Omental fat pad (tissue), 4 donors: ENCODE data around the gene PCOLCE2. TPM values are rescaled to one million over a fixed set of nuclear protein-coding genes. Genes with fewer than 3 reads are reported as not detected.

Source experiments
- ATAC-seq: fragments of 150-250 bp; one replicate; pipeline ENCODE4 v1.9.1; 2016; ENCODE audit warnings: mild to moderate bottlenecking, moderate library complexity; ENCODE audit not compliant: low FRiP score
- DNase-seq: peaks from one replicate; pipeline ENCODE4 v3.0.0-alpha.2; 2019; ENCODE audit warnings: low spot score
- total RNA-seq, 4 donors: library from RNA; depleted of rRNA; stranded (reverse); fragments of >200 nt; gene quantifications; one replicate each; pipeline ENCODE4 v1.1.0, GENCODE V29; 2016
- TF ChIP-seq, protein P1 (sequence below), 3 donors: fragments of 450-650 bp; IDR thresholded peaks; one replicate each; pipeline ENCODE4 v1.5.1; 2016 to 2017; ENCODE audit warnings: antibody characterized with exemption in 3 of 3, mild to moderate bottlenecking in 3 of 3, moderate library complexity in 2 of 3

PCOLCE2 gene
- total RNA-seq, 4 donors from 2014 or later: 70.3 to 238 (median 159) TPM

DNA sequence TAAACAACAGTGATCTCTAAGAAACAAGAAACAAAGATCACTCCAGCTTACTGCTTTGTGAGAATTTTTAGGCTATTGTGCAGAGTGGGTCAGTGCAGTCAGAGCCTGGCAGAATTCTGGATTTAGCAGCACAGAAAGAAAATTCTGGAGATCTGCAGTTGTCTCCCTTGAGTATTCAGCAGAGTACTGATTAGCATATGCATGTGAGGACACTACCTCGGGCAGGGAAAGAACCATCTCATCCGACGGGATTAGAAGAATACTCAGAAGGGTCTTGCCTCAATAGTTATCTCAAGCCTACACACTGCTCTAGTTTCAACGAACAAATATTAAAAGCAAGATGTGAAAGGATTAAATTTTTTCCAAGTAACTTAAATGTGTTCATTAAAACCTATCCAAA lies 94.4 kb downstream of the PCOLCE2 start:
- DNase-seq (no peak), ATAC-seq (no peak)
- TF ChIP-seq, protein P1, sequence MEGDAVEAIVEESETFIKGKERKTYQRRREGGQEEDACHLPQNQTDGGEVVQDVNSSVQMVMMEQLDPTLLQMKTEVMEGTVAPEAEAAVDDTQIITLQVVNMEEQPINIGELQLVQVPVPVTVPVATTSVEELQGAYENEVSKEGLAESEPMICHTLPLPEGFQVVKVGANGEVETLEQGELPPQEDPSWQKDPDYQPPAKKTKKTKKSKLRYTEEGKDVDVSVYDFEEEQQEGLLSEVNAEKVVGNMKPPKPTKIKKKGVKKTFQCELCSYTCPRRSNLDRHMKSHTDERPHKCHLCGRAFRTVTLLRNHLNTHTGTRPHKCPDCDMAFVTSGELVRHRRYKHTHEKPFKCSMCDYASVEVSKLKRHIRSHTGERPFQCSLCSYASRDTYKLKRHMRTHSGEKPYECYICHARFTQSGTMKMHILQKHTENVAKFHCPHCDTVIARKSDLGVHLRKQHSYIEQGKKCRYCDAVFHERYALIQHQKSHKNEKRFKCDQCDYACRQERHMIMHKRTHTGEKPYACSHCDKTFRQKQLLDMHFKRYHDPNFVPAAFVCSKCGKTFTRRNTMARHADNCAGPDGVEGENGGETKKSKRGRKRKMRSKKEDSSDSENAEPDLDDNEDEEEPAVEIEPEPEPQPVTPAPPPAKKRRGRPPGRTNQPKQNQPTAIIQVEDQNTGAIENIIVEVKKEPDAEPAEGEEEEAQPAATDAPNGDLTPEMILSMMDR (IDR thresholded peaks at IDR 0.05): no peak

DNA sequence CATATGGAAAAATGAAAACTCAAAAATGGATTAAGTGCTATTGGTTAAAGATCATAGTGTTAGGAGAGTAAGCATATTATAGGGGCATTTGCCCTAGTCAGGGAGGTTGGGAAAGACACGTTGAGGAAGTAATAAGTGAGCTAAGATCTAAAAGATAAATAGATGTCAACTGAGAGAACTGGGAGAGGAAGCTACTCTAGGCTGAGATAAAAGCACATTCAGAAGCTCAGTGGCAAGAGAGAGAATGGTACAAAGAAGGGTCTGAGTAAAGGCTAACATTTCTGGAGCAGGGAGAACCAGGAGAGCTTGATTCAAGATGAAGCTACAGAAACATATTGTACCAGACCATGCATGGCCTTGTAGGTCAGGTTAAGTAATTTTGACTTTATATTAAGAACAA lies 101.2 kb downstream of the PCOLCE2 start:
- DNase-seq (no peak), ATAC-seq (no peak)
- TF ChIP-seq, protein P1 (IDR thresholded peaks at IDR 0.05): no peak

DNA sequence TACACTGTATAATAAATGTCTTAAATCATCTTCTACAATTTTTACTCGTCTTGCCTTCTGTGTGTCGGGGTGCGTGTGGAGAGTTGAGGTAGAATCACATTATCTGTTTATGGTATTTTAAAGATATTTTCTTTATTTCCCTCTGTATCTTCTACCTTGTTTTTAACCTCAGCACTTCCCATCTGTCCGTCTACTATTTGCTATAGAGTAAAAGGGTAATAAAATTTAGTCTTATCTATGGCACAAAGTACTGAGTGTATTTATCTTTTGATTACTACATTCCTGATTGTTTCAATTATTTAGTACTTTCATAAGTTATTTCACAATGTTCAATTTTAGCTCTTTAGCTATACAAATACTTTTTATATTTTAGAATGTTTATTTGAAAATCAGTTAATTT lies 102.9 kb downstream of the PCOLCE2 start:
- DNase-seq: no peak
- ATAC-seq: no peak
- TF ChIP-seq, protein P1 (IDR thresholded peaks at IDR 0.05): no peak

DNA sequence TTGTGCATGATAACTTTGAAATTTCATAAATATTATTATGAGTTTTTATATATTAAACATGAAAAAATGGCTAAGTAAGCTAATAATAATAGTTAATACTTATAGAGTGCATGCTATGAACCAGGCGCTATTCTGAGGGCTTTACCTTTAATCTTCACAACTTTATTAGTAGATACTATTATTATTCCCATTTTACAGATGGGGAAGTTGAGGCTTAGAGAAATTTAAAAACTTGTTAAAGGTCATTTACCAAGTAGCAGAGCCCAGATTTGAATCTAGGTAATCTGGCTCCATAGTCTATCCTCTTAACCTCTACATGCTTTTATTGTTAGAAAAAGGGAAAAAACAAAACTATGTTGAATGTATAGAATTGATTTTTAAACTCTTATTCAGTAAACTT lies 104.7 kb downstream of the PCOLCE2 start:
- no peak for DNase-seq
- TF ChIP-seq, protein P1 (IDR thresholded peaks at IDR 0.05): no peak

DNA sequence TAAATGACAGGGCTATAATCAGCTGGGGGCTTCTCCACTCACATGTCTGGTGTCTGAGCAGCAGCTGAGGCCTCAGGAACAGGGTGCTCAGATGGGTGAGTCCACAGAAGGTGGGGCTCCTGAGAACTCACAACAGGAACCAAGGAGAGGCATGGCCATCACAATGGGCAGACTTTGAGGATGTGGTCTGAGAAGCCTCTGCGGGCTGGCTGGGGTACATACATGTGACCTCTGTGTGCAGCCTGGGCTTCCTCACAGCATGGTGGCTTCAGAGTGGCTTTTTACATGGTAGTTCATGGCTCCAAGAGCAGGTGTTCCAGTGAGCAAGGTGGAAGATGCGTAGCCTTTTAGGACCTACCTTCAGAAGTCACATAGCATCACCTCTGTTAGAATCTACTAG lies 106.3 kb downstream of the PCOLCE2 start:
- DNase-seq (no peak), ATAC-seq (no peak)
- TF ChIP-seq, protein P1 (IDR thresholded peaks at IDR 0.05): no peak

More for the DNA sequence above, 104.7 kb downstream of the PCOLCE2 start:
- ATAC-seq: no peak

DNA sequence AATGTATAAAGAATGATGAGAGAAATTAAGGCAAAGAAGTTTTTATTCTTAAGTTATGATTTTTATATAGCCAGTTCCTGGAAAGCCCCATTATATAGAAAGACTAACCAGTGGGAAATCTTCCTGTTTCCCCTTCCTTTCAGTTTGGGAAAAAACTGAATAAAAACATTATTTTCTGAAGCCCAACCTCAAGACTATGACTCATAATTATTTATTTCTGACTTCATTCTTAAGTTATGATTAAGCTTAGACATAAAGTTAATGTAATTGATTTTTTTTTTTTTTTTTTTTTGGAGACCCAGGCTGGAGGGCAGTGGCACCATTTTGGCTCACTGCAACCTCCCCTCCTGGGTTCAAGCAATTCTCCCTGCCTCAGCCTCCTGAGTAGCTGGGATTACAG lies 109.3 kb downstream of the PCOLCE2 start:
- DNase-seq (no peak), ATAC-seq (no peak)
- TF ChIP-seq, protein P1 (IDR thresholded peaks at IDR 0.05): no peak

DNA sequence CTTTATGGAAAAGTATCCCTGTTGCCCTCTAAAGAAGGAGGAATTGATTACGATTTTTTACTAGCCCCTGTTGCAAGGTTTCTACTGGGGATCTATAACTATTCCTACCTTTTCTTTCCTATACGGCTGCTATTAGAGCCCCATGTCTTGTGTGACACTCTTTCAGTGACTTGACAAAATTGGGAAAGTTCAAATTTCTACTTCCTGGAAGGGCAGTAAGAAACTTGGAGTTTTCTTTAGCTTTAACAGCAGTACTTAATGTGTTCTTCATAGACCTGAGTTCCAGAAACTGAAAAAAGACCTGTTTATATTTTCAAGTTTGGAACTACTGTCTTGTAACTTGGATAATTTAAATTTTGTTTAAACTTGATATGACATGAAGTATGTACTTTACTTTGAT lies 110.3 kb downstream of the PCOLCE2 start:
- ATAC-seq (no peak), DNase-seq (no peak)
- TF ChIP-seq, protein P1 (IDR thresholded peaks at IDR 0.05): no peak
